Large intestine (tissue), 3 donors: ENCODE measurements around the gene GPR27. TPM values are rescaled to one million over a fixed set of nuclear protein-coding genes. Genes with fewer than 3 reads are reported as not detected.

Experiments used
- DNase-seq, 2 donors: peaks; one replicate each; pipeline versions ENCODE4 v3.0.0 to v3.0.0-alpha.2; 2013
- H3K27ac ChIP-seq: one replicate; pipeline ENCODE4 v1.5.1; 2013; ENCODE audit warnings: low read length
- H3K27me3 ChIP-seq: 2 replicates; pipeline ENCODE4 v1.6.1; 2013; ENCODE audit warnings: low read length; ENCODE audit not compliant: control insufficient read depth, insufficient read depth
- H3K36me3 ChIP-seq: 2 replicates; pipeline ENCODE4 v1.6.1; 2013; ENCODE audit warnings: low read length; ENCODE audit not compliant: control insufficient read depth, insufficient read depth
- H3K4me1 ChIP-seq: one replicate; pipeline ENCODE4 v1.6.1; 2013; ENCODE audit warnings: low read length; ENCODE audit not compliant: control insufficient read depth, insufficient read depth
- H3K4me3 ChIP-seq: one replicate; pipeline ENCODE4 v1.5.1; 2013; ENCODE audit warnings: low read length
- H3K9me3 ChIP-seq: one replicate; pipeline ENCODE4 v1.6.1; 2013; ENCODE audit warnings: mild to moderate bottlenecking, low read depth, low read length, moderate library complexity; ENCODE audit not compliant: control insufficient read depth
- WGBS: methylation state at CpG from one replicate; pipeline ENCODE4 v1.1.5; 2013; ENCODE audit warnings: low lambda C conversion rate; ENCODE audit not compliant: insufficient coverage; 5-methylcytosine and 5-hydroxymethylcytosine counted together
- polyA plus RNA-seq: library from polyadenylated mRNA; unstranded; fragments of 120-200 nt; gene quantifications from one replicate; pipeline ENCODE4 v1.2.1, GENCODE V29; 2013

The GPR27 gene
- polyA plus RNA-seq, 1 donor: 2.6 TPM

DNA sequence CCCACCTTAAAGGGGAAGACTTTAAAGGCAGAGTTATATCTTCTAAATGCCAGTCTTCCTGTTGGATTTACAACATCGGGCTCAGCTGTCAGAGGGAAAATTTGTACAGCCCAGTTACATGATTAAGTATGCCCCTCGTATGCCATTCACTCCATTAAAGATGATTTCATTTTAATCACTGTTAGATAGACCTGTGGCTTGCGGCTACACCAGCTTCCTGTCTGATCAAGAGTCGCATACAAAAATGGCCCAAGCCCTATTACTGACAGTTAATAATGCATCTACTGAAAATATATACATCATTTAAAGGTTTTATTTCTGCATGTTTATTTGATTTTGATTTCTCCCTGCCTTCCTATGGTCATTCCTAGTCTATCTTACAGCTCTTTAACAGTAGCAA is 35.6 kb upstream of the GPR27 start:
- 100% methylated on average over 2 of the region's 4 CpGs for WGBS
- H3K27ac ChIP-seq: no peak overlapping the region
- H3K27me3 ChIP-seq: peaks cover 3% of the 10 kb centered on the region
- DNase-seq: no peak
- no peaks in the 10 kb centered on the region for H3K36me3 ChIP-seq
- no peak overlapping the region for H3K4me3 ChIP-seq
- no peaks in the 10 kb centered on the region for H3K4me1 ChIP-seq
- H3K9me3 ChIP-seq: no peaks in the 10 kb centered on the region

DNA sequence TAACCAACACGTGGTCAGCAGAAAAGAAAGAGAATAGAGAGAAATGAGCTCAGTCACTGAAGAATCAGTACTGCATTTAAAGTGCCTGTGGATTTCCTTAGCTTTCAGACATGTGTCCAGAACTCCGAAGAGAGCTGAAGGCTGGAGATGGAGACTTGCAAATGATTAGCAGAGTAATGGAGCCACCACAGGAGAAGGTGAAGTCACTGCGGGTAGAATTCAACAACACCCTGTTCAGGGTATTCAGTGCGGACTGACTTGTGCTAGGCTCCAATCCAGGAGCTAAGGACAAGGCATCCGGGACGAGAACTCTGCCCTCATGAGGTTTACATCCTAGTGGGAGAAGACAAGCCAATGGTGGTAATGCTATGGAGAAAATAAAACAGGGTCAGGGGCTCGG is 32.7 kb upstream of the GPR27 start:
- Histone ChIP-seq H3K4me3 (no peak overlapping the region), H3K9me3 (no peaks in the 10 kb centered on the region), H3K27me3 (peaks cover 11% of the 10 kb centered on the region), H3K4me1 (peaks cover 7% of the 10 kb centered on the region), H3K27ac (no peak overlapping the region), H3K36me3 (no peaks in the 10 kb centered on the region)
- DNase-seq: no peak
- 83% methylated on average over 1 of the region's 7 CpGs for WGBS

DNA sequence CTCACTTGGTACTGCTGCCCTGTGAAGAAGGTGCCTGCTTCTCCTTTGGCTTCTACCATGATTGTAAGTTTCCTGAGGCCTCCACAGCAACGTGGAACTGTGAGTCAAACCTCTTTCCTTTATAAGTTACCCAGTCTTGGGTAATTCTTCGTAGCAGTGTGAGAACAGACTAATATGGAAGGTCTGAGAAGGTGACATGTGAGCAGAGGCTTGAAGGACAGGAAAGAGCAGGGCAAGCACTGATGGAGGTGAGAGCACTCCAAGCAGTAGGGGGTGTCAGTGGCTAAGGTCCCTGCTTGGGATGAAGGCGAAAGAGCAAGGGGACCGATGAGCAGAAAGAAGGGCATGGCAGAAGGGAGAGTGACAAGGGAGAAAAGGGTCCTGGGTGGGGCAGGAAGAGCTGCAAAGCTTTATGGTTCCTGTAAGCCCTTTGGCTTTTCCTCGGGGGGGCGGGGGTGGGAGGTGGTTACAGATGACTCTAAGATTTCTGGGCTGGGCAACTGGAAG is 32.0 kb upstream of the GPR27 start:
- Histone ChIP-seq H3K36me3 (no peaks in the 10 kb centered on the region), H3K4me1 (peaks cover 7% of the 10 kb centered on the region), H3K4me3 (no peak overlapping the region), H3K9me3 (no peaks in the 10 kb centered on the region), H3K27ac (no peak overlapping the region), H3K27me3 (peaks cover 13% of the 10 kb centered on the region)
- DNase-seq: no peak
- no CpG with 5 or more reads among the region's 6 CpGs for WGBS

DNA sequence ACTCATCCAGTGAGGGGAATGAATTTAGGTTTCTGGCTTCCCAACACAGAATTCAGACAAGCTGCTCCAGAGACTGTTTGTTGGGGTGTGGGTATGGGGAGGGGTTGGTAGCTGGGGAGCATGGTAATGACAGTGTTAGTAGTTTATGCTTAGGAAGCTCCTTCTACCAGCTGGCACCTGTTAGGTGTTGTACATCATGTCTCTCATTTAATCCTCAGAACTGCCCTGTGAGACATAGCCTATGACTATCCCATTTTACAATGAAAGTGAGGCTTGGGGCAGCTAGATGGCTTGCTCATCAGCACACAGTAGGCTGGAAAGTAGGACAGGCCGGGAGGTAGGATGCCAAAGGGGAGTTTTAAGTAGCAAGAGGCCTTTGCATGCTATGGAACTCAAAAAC is 31.0 kb upstream of the GPR27 start:
- Histone ChIP-seq H3K27ac (no peak overlapping the region), H3K27me3 (peaks cover 17% of the 10 kb centered on the region), H3K9me3 (no peaks in the 10 kb centered on the region)

DNA sequence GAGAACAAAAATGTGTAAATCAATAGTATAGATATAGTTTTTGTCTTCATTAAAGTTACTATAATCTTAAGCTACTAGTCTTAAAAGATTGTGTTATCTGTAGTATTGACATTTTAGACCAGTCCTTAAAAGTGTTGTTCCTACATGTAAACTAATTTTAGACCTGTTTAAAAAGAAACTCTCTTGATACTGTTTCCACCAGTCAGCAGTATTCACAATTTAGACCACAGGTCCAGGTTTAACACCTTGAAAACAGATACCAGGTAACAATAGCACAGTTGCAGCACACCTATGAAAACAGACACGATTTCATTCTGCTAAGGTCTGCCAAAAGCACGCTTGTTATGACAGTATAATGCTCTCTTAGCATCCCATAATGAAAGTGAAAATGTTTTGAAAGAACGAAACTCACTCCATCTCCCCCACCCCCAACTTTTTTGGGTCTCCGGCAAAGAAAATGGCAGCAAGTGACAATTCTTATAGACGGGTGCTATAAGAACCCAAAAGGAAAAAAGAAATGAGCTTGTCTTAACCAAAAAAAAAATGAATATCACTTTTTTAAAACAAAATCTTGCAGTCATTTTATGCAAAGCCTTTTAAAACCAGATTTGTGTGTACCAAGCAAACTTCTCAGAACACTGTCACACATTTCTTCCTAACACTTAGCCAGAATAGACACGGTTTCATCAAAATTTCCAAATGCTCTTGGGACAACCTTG is 30.0 kb upstream of the GPR27 start:
- DNase-seq: no peak
- Histone ChIP-seq H3K27me3 (peaks cover 21% of the 10 kb centered on the region), H3K36me3 (no peaks in the 10 kb centered on the region), H3K9me3 (no peaks in the 10 kb centered on the region), H3K27ac (no peak overlapping the region), H3K4me1 (peaks cover 7% of the 10 kb centered on the region), H3K4me3 (no peak overlapping the region)
- 75% methylated on average over 3 of the region's 6 CpGs for WGBS

More for the DNA sequence above, 31.0 kb upstream of the GPR27 start:
- DNase-seq: no peak
- peaks cover 7% of the 10 kb centered on the region for H3K4me1 ChIP-seq
- no peaks in the 10 kb centered on the region for H3K36me3 ChIP-seq
- WGBS: no CpG with 5 or more reads among the region's 1 CpG
- no peak overlapping the region for H3K4me3 ChIP-seq

DNA sequence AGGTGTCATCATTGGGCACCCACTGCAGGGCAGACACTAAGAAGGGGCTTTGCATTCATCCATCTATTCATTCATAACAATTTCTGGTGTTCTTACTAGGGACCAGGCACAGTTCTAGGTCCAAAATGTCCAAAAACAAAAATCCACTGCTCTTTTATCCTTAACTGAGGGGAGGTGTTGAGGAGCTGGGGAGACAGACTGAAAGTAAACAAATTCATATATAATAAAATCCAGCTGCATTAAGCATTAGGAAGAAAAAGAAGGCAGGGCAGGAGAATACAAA is 29.5 kb upstream of the GPR27 start:
- no peaks in the 10 kb centered on the region for H3K9me3 ChIP-seq
- no peak for DNase-seq
- no peak overlapping the region for H3K27ac ChIP-seq
- no peaks in the 10 kb centered on the region for H3K36me3 ChIP-seq
- H3K4me3 ChIP-seq: peak overlapping the region; percentile 70
- peaks cover 24% of the 10 kb centered on the region for H3K27me3 ChIP-seq
- peaks cover 7% of the 10 kb centered on the region for H3K4me1 ChIP-seq

DNA sequence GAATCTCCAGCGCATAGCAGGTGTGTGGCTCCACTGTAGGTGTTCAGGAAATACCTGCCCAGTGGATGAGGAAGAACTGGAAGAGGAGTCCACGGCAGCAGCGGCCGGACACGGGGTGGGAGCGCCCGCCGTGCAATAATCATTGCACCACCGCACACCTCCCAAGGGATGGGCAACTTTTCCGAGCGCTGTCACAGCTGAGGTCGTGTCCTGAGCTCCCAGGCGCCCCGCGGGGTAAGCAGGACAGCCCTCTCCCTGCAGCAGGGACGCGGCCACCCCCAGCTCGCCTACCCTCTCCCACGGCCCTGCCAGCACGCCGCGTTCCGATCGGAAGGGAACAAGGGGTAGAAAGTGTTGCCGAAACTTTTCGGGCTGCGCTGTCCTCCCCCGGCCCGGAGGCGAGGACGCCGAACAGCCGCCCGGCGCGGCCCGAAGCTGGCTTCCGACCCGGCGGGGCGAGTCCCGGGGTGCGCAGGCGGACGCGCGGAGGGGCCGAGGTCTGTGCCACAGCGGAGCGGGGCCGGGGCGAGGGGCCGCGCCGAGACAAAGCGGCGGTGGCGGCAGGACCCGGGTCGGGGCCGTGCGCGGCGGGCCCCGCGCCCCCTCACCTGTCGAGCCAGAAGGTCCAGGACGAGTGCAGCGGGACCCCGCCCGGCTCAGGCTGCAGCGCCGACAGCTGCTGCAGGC is 28.9 kb upstream of the GPR27 start:
- Histone ChIP-seq H3K36me3 (no peaks in the 10 kb centered on the region), H3K4me3 (peak overlapping the region; percentile 70), H3K27ac (no peak overlapping the region), H3K4me1 (peaks cover 7% of the 10 kb centered on the region), H3K9me3 (no peaks in the 10 kb centered on the region), H3K27me3 (peaks cover 24% of the 10 kb centered on the region)
- DNase-seq: peak; percentile 41 to 75
- WGBS: no CpG with 5 or more reads among the region's 73 CpGs

DNA sequence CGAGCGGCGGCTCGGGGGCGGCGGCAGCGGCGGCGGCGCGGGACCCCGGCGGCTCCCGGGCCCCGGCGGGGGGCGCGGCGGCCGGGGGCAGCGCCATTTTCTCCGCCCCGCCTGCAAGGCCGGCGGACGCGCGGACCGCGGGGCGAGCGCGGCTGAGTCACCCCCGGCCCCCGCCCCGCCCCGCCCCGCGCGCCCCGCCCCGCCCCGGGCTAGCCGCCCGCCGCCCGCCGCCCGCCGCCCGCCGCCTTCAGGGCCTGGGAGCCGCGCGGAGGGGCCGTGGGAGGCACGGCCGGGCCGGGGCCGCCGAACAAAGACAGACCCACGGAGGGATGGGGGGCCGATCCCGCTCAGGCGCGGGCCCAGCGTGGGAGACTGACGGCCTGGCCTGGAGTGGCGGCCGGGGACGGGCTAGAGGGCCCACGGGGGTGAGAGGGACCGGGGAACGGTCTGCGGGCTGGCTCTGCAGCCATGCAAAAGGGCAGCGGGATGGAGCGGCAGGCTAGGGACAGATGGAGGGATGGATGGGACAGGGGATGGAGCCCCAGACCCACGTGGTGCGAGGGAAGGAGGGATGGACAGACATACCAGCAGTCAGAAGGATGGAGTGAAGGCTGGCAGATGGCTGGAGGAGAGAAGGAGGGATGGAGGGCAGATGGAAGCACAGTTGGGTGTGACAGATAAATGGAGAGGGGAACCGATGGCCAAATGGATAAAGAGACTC is 28.2 kb upstream of the GPR27 start, which contains the start of gene EIF4E3:
Gene EIF4E3, minus strand, starts transcription at position 132 of the 721 bp plus-strand sequence. Its CDS starts 35 bp downstream, at position 97.
- Histone ChIP-seq H3K27me3 (peaks cover 24% of the 10 kb centered on the region), H3K36me3 (no peaks in the 10 kb centered on the region), H3K4me1 (peaks cover 10% of the 10 kb centered on the region), H3K27ac (no peak within 1 kb of the TSS), H3K9me3 (no peaks in the 10 kb centered on the region), H3K4me3 (peak within 1 kb of the TSS; percentile 70)
- WGBS: 57% methylated on average over 1 of the region's 80 CpGs
- DNase-seq: peak in 1 of 2 donors; percentile 36

DNA sequence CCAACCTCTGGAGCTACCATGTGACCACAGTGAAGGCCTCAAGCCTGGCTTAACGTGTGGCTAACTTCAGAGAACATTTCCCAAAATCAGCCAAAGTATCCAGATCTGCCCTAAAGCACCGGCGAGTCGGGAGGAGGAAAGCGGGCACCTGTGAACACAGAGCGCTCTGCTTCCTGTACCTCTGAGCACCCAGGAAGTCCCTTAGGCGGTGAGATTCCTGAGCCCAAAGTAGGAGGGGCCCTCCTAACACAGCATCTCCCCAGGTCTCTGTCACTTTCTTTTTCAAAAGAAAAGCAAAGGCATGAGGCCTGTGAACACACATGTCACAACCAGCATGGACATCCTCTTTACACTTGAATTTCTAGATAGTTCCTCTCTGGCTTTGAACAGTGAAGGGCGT is 27.5 kb upstream of the GPR27 start:
- peaks cover 10% of the 10 kb centered on the region for H3K4me1 ChIP-seq
- H3K4me3 ChIP-seq: no peak overlapping the region
- H3K27me3 ChIP-seq: peaks cover 24% of the 10 kb centered on the region
- DNase-seq: no peak
- no CpG with 5 or more reads among the region's 8 CpGs for WGBS
- no peaks in the 10 kb centered on the region for H3K36me3 ChIP-seq
- no peaks in the 10 kb centered on the region for H3K9me3 ChIP-seq
- H3K27ac ChIP-seq: no peak overlapping the region

DNA sequence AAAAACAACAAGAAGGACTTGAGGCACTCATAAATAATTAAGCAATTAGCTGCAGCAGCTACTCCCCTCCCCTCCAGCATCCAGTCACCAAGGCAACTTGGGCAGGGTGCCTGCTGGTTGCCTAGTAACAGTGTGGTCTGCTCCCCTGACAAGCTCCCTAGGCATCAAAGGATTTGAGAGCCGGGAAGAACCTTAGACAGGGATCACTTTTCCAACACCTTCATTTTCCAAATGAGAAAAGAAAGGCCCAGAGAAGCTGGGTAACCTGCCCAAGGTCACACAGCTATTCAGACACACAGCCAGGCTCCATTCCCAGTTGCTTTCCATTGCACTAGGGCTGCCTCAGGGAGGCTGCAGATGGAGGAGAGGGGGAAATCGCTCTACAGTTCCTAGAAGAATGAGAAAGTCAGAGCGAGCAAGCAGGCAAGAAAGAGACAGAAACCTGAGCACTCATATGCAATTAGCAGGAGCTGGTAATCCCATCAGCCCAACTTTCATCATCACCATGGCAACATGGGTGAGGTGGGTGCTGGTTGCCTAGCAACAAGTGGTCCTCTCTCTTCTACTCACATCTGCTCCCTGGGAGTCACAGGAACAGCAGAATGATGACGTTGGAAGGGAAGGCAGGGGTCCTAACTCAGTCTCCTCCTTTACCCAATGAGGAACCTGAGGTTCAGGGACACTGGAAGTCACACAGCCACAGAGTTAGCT is 24.9 kb upstream of the GPR27 start:
- WGBS: no CpG with 5 or more reads among the region's 4 CpGs
- Histone ChIP-seq H3K4me1 (peaks cover 8% of the 10 kb centered on the region), H3K9me3 (no peaks in the 10 kb centered on the region), H3K27me3 (peaks cover 21% of the 10 kb centered on the region), H3K27ac (no peak overlapping the region), H3K36me3 (no peaks in the 10 kb centered on the region), H3K4me3 (no peak overlapping the region)
- DNase-seq: peak; percentile 11 to 23
